Right lobe of liver (tissue), 4 donors: ENCODE results near the gene LEF1.

Experiments used
- POLR2A ChIP-seq: fragments of 450-650 bp; IDR thresholded peaks from one replicate; pipeline ENCODE4 v1.6.1; 2017; ENCODE audit warnings: antibody characterized with exemption, mild to moderate bottlenecking
- TF ChIP-seq, protein P1 (sequence below), 4 donors: fragments of 200-600 bp in 3 of 4; fragments of 450-650 bp in 1 of 4; IDR thresholded peaks; one replicate each; pipeline versions ENCODE4 v1.5.1 to v1.8.0; 2016 to 2022; ENCODE audit warnings: antibody characterized with exemption in 4 of 4, mild to moderate bottlenecking in 2 of 4
- donor health status: DM: no; HTN: no; CAD: no.
- donor health status: DM: no; HTN: no; CAD: no.
- donor health status: DM: no; HTN: yes; CAD: no.

DNA sequence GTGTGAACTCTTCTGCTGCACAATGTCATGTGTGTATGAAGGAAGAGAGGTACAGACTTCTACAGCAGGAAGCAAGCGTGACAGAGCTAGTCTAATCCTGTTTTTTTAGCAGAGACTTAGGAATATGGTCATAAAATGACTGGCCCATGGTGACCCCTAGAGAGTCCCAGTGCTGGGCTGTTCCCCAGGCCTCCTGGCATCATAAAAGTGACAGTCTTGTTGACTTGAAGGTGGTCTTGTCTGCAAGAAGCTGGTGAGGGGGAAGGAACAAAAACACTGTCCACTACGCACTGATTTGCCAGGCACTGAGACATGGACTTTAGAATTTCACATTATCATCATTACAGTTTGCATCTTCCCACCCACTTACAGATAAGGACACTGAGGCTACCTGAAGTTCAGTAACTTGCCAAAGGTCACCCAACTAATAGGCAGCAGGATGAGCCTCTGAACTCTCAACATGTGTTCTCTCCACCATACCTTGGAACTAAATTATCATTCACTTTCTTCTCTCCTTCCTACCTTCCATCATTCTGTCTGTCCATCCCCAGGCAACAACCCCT is 116.1 kb downstream of the LEF1 start:
- TF ChIP-seq, protein P1, sequence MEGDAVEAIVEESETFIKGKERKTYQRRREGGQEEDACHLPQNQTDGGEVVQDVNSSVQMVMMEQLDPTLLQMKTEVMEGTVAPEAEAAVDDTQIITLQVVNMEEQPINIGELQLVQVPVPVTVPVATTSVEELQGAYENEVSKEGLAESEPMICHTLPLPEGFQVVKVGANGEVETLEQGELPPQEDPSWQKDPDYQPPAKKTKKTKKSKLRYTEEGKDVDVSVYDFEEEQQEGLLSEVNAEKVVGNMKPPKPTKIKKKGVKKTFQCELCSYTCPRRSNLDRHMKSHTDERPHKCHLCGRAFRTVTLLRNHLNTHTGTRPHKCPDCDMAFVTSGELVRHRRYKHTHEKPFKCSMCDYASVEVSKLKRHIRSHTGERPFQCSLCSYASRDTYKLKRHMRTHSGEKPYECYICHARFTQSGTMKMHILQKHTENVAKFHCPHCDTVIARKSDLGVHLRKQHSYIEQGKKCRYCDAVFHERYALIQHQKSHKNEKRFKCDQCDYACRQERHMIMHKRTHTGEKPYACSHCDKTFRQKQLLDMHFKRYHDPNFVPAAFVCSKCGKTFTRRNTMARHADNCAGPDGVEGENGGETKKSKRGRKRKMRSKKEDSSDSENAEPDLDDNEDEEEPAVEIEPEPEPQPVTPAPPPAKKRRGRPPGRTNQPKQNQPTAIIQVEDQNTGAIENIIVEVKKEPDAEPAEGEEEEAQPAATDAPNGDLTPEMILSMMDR (IDR thresholded peaks at IDR 0.05), result no peak
- TF ChIP-seq POLR2A, result no peak
